ENCODE measurements around the gene FXR2.
A peak's percentile ranks its signal among the peaks of the same experiment; 100 is the strongest.
"Not testable (repeated sequence)": the region's sequence is repeated elsewhere in the genome, so short reads cannot be mapped to it uniquely, and the experiment has no call there.

Gene FXR2

GRCh38 chr17:7640783-7641182 lies 26.1 kb upstream of the FXR2 start:
- intact Hi-C loops (cut with micrococcal nuclease): no loop called here
- H3K27me3 Mint-ChIP-seq: peaks cover 8% of the 10 kb centered on the region
- no peak overlapping the region for H3K27ac Mint-ChIP-seq
- H3K36me3 Mint-ChIP-seq (ENCODE audit: low read depth): no peaks in the 10 kb centered on the region
- H3K4me3 Mint-ChIP-seq: no peak overlapping the region
- H3K4me1 Mint-ChIP-seq (ENCODE audit: low read depth): peaks cover 21% of the 10 kb centered on the region
- no peaks in the 10 kb centered on the region for H3K9me3 Mint-ChIP-seq

- Mint-ChIP-seq H3K27me3 (peaks cover 14% of the 10 kb centered on the region), H3K4me1 (ENCODE audit: low read depth) (peaks cover 5% of the 10 kb centered on the region), H3K36me3 (ENCODE audit: low read depth) (no peaks in the 10 kb centered on the region), H3K4me3 (no peak overlapping the region), H3K27ac (peak overlapping the region; percentile 8), H3K9me3 (no peaks in the 10 kb centered on the region)
- intact Hi-C loops (cut with micrococcal nuclease): no loop called here
Observed at GRCh38 chr17:7636163-7636562, 21.5 kb upstream of the FXR2 start.

- no peak overlapping the region for H3K27ac Mint-ChIP-seq
- intact Hi-C loops (cut with micrococcal nuclease): no loop called here
- H3K9me3 Mint-ChIP-seq: no peaks in the 10 kb centered on the region
- peaks cover 5% of the 10 kb centered on the region for H3K4me1 Mint-ChIP-seq (ENCODE audit: low read depth)
- H3K36me3 Mint-ChIP-seq (ENCODE audit: low read depth): no peaks in the 10 kb centered on the region
- H3K27me3 Mint-ChIP-seq: peaks cover 11% of the 10 kb centered on the region
- no peak overlapping the region for H3K4me3 Mint-ChIP-seq
Observed at GRCh38 chr17:7634384-7634783, 19.7 kb upstream of the FXR2 start.

GRCh38 chr17:7633093-7633492 lies 18.4 kb upstream of the FXR2 start:
- H3K9me3 Mint-ChIP-seq: no peaks in the 10 kb centered on the region
- H3K4me1 Mint-ChIP-seq (ENCODE audit: low read depth): peaks cover 5% of the 10 kb centered on the region
- intact Hi-C loops (cut with micrococcal nuclease): no loop called here
- peak overlapping the region; percentile 49 for H3K27ac Mint-ChIP-seq
- no peak overlapping the region for H3K4me3 Mint-ChIP-seq
- no peaks in the 10 kb centered on the region for H3K36me3 Mint-ChIP-seq (ENCODE audit: low read depth)
- peaks cover 11% of the 10 kb centered on the region for H3K27me3 Mint-ChIP-seq

- peaks cover 11% of the 10 kb centered on the region for H3K27me3 Mint-ChIP-seq
- H3K9me3 Mint-ChIP-seq: no peaks in the 10 kb centered on the region
- H3K4me1 Mint-ChIP-seq (ENCODE audit: low read depth): peaks cover 5% of the 10 kb centered on the region
- H3K36me3 Mint-ChIP-seq (ENCODE audit: low read depth): peaks cover 2% of the 10 kb centered on the region
- H3K27ac Mint-ChIP-seq: peak overlapping the region; percentile 49
- intact Hi-C loops (cut with micrococcal nuclease): loop anchor here (1.0 kb wide), 2 partner anchors 41 to 54 kb away; no protein-coding TSS in a partner anchor
- H3K4me3 Mint-ChIP-seq: no peak overlapping the region
Observed at GRCh38 chr17:7632492-7632894, 17.8 kb upstream of the FXR2 start.

- intact Hi-C loops (cut with micrococcal nuclease): loop anchor here (1.0 kb wide), 2 partner anchors 42 to 55 kb away; no protein-coding TSS in a partner anchor
- Mint-ChIP-seq H3K27me3 (peaks cover 11% of the 10 kb centered on the region), H3K27ac (no peak overlapping the region), H3K36me3 (ENCODE audit: low read depth) (peaks cover 10% of the 10 kb centered on the region), H3K9me3 (no peaks in the 10 kb centered on the region), H3K4me1 (ENCODE audit: low read depth) (peaks cover 10% of the 10 kb centered on the region), H3K4me3 (no peak overlapping the region)
Observed at GRCh38 chr17:7631398-7632380, 17.0 kb upstream of the FXR2 start.

- intact Hi-C loops (cut with micrococcal nuclease): no loop called here
- peaks cover 25% of the 10 kb centered on the region for H3K36me3 Mint-ChIP-seq (ENCODE audit: low read depth)
- no peaks in the 10 kb centered on the region for H3K9me3 Mint-ChIP-seq
- H3K27ac Mint-ChIP-seq: peak within 1 kb of the TSS; percentile 26
- H3K4me3 Mint-ChIP-seq: no peak within 1 kb of the TSS
- peaks cover 2% of the 10 kb centered on the region for H3K27me3 Mint-ChIP-seq
- peaks cover 22% of the 10 kb centered on the region for H3K4me1 Mint-ChIP-seq (ENCODE audit: low read depth)
Observed at GRCh38 chr17:7629939-7630571, 15.4 kb upstream of the FXR2 start, which contains the start of gene SHBG. SHBG (plus strand) TSS chr17:7630135; CDS start chr17:7630173, 38 bp downstream.

GRCh38 chr17:7627250-7628121 lies 12.8 kb upstream of the FXR2 start, which contains the start of gene SAT2:
SAT2 (minus strand) TSS chr17:7627821; CDS start chr17:7627635, 186 bp downstream.
- Mint-ChIP-seq H3K36me3 (ENCODE audit: low read depth) (peaks cover 33% of the 10 kb centered on the region), H3K27me3 (no peaks in the 10 kb centered on the region), H3K4me3 (peak within 1 kb of the TSS; percentile 92), H3K9me3 (no peaks in the 10 kb centered on the region), H3K27ac (peak within 1 kb of the TSS; percentile 96), H3K4me1 (ENCODE audit: low read depth) (peaks cover 18% of the 10 kb centered on the region)
- intact Hi-C loops (cut with micrococcal nuclease): loop anchor here (1.0 to 2.0 kb wide), 2 partner anchors 12 to 61 kb away; partner anchors contain the start of gene WRAP53

- H3K4me1 Mint-ChIP-seq (ENCODE audit: low read depth): peaks cover 17% of the 10 kb centered on the region
- H3K4me3 Mint-ChIP-seq: peak overlapping the region; percentile 92
- H3K27ac Mint-ChIP-seq: peak overlapping the region; percentile 96
- no peaks in the 10 kb centered on the region for H3K9me3 Mint-ChIP-seq
- intact Hi-C loops (cut with micrococcal nuclease): loop anchor here (1.0 to 2.0 kb wide), 2 partner anchors 12 to 62 kb away; partner anchors contain the start of gene WRAP53
- peaks cover 33% of the 10 kb centered on the region for H3K36me3 Mint-ChIP-seq (ENCODE audit: low read depth)
- H3K27me3 Mint-ChIP-seq: no peaks in the 10 kb centered on the region
Observed at GRCh38 chr17:7626956-7627249, 12.2 kb upstream of the FXR2 start.

- peaks cover 17% of the 10 kb centered on the region for H3K4me1 Mint-ChIP-seq (ENCODE audit: low read depth)
- intact Hi-C loops (cut with micrococcal nuclease): loop anchor here (2.0 kb wide), 1 partner anchor 62 kb away; the partner anchor contains the start of gene WRAP53
Observed at GRCh38 chr17:7626307-7626706, 11.6 kb upstream of the FXR2 start.

GRCh38 chr17:7625749-7626148 lies 11.1 kb upstream of the FXR2 start:
- not testable (repeated sequence) for H3K4me3 Mint-ChIP-seq, H3K27me3 Mint-ChIP-seq, H3K9me3 Mint-ChIP-seq
- H3K4me1 Mint-ChIP-seq (ENCODE audit: low read depth): peaks cover 17% of the 10 kb centered on the region
- intact Hi-C loops (cut with micrococcal nuclease): loop anchor here (2.0 kb wide), 1 partner anchor 63 kb away; the partner anchor contains the start of gene WRAP53
- H3K27ac Mint-ChIP-seq: peak overlapping the region; percentile 96
- H3K36me3 Mint-ChIP-seq (ENCODE audit: low read depth): peaks cover 33% of the 10 kb centered on the region

More at GRCh38 chr17:7626307-7626706, 11.6 kb upstream of the FXR2 start:
- H3K27ac Mint-ChIP-seq: peak overlapping the region; percentile 96
- H3K36me3 Mint-ChIP-seq (ENCODE audit: low read depth): peaks cover 33% of the 10 kb centered on the region
- H3K4me3 Mint-ChIP-seq: peak overlapping the region; percentile 92
- H3K9me3 Mint-ChIP-seq: no peaks in the 10 kb centered on the region
- H3K27me3 Mint-ChIP-seq: no peaks in the 10 kb centered on the region

GRCh38 chr17:7623661-7624060 lies 9.0 kb upstream of the FXR2 start:
- no peaks in the 10 kb centered on the region for H3K27me3 Mint-ChIP-seq
- no peak overlapping the region for H3K27ac Mint-ChIP-seq
- peaks cover 18% of the 10 kb centered on the region for H3K4me1 Mint-ChIP-seq (ENCODE audit: low read depth)
- no peak overlapping the region for H3K4me3 Mint-ChIP-seq
- no peaks in the 10 kb centered on the region for H3K9me3 Mint-ChIP-seq
- peaks cover 33% of the 10 kb centered on the region for H3K36me3 Mint-ChIP-seq (ENCODE audit: low read depth)
- intact Hi-C loops (cut with micrococcal nuclease): no loop called here

GRCh38 chr17:7620835-7621234 lies 6.1 kb upstream of the FXR2 start:
- H3K36me3 Mint-ChIP-seq (ENCODE audit: low read depth): peaks cover 16% of the 10 kb centered on the region
- intact Hi-C loops (cut with micrococcal nuclease): no loop called here
- H3K9me3 Mint-ChIP-seq: no peaks in the 10 kb centered on the region
- H3K27me3 Mint-ChIP-seq: no peaks in the 10 kb centered on the region
- H3K27ac Mint-ChIP-seq: no peak overlapping the region
- H3K4me3 Mint-ChIP-seq: no peak overlapping the region
- peaks cover 9% of the 10 kb centered on the region for H3K4me1 Mint-ChIP-seq (ENCODE audit: low read depth)
